SH-SY5Y (cell line): ENCODE measurements around the gene NABP2.

ENCODE experiments used
- GATA2 ChIP-seq: IDR thresholded peaks from 2 replicates; pipeline ENCODE4 v1.6.1; 2011; ENCODE audit warnings: mild to moderate bottlenecking, low read depth, low read length
- GATA3 ChIP-seq: IDR thresholded peaks from 2 replicates; pipeline ENCODE4 v1.6.1; 2011; ENCODE audit warnings: low read depth, mild to moderate bottlenecking, low read length, moderate library complexity

DNA sequence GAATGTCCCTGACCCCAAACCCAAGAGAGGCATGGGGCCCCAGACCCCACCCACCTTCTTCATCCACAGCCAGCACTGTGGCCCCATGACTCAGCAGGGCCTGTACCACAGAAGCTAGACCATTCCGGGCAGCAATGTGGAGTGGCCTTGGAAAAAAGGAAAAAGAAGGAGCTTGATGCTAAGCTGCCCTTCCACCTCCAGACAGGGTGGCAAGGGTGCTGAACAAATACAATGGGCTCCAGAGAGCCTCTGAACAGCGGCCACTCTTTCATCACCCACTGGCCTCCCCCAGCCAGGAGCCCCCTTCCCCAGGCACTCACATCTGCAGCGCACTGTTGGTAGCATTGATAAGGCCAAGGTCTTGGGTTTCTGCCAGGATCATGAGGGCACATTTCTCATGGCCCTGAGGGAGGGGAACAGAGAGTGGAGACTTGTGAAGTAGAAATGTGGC, 19.6 kb downstream of the NABP2 start:
- TF ChIP-seq GATA2, result no peak; the same call in 1 of the 2 replicates
- no peak for TF ChIP-seq GATA3
